ENCODE results near the gene TRDMT1. TPM values are rescaled to one million over a fixed set of nuclear protein-coding genes. Genes with fewer than 3 reads are reported as not detected.

The TRDMT1 gene
- polyA plus RNA-seq, 1 experiment = 2.4 TPM

DNA sequence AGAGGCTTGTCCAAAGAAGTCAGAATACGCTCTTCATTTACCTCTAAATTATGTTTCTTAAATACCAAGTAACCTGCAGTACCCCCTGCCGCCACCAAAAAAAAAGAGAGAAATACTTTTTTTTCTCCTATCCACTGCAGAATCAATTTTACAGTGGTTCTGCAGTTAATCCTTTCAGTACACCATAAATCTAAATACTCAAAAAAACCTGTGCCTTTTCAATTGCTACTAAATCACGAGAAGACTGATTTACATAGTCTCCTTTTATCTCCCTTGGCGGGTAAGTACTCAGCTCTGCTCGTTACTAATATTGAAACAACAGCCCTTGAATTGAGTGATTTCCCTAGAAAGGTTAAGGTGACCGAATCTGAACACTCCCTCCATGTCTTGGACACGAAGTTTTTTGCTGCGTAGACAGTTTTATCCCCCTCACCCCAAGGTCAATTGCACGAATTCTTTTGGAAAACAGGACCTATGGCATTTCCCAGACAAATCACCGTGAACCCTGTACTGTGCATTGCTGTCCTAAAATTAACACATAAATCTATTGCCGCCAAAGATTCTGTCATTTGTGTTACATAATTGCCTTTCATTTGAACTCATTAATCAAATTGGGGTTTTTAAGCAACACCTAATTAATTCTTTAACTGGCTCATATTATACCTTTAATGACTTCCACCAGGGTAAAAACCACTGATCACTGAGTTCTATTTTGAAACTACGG, 26.1 kb upstream of the TRDMT1 start:
- DNase-seq (ENCODE audit: low read depth) = no peak
- Histone ChIP-seq H3K27me3 (ENCODE audit: control insufficient read depth, insufficient read depth, low read length) (no peaks in the 10 kb centered on the region), H3K4me3 (ENCODE audit: low read depth, low read length) (peak overlapping the region; percentile 98), H3K36me3 (ENCODE audit: control insufficient read depth, insufficient read depth, low read length) (peaks cover 6% of the 10 kb centered on the region)
- CTCF ChIA-PET = interaction anchor here (1.2 to 1.5 kb wide), 4 partner anchors 26 to 239 kb away, joined by 3 to 4 read pairs (median 3); partner anchors contain the start of gene TRDMT1
- TF ChIP-seq, protein P1, sequence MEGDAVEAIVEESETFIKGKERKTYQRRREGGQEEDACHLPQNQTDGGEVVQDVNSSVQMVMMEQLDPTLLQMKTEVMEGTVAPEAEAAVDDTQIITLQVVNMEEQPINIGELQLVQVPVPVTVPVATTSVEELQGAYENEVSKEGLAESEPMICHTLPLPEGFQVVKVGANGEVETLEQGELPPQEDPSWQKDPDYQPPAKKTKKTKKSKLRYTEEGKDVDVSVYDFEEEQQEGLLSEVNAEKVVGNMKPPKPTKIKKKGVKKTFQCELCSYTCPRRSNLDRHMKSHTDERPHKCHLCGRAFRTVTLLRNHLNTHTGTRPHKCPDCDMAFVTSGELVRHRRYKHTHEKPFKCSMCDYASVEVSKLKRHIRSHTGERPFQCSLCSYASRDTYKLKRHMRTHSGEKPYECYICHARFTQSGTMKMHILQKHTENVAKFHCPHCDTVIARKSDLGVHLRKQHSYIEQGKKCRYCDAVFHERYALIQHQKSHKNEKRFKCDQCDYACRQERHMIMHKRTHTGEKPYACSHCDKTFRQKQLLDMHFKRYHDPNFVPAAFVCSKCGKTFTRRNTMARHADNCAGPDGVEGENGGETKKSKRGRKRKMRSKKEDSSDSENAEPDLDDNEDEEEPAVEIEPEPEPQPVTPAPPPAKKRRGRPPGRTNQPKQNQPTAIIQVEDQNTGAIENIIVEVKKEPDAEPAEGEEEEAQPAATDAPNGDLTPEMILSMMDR (IDR thresholded peaks at IDR 0.05; ENCODE audit: insufficient read depth, low read depth, low read length) = peak; percentile 48
- POLR2A ChIA-PET = no interaction called here

DNA sequence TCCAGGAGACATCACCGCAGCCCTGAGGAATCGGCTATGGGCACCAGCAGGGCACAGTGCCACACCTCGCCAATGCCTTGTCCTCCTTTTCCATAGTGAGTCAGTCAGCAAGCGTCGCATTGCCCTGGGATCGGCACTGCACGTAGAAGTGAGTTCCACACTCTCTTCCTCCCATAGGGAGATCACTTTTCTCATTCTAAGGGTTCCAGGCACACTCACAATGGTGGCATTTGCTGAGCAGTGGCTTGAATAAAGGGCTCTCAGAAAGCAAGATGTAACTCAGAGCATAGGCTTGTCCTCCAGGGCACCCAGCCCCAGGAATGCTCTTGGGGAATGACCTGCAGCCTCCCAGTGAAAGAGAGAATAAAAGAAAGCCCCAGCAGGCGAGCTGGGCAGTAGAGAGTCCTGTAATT, 25.4 kb upstream of the TRDMT1 start:
- Histone ChIP-seq H3K4me3 (ENCODE audit: low read depth, low read length) (no peak overlapping the region; the same call in 1 of the 2 replicates), H3K36me3 (ENCODE audit: control insufficient read depth, insufficient read depth, low read length) (peaks cover 4% of the 10 kb centered on the region), H3K27me3 (ENCODE audit: control insufficient read depth, insufficient read depth, low read length) (no peaks in the 10 kb centered on the region)
- no peak for DNase-seq (ENCODE audit: low read depth)
- TF ChIP-seq, protein P1 (IDR thresholded peaks at IDR 0.05; ENCODE audit: insufficient read depth, low read depth, low read length) = no peak
- ChIA-PET POLR2A (no interaction called here), CTCF (interaction anchor here (1.2 to 1.8 kb wide), 4 partner anchors 21 to 239 kb away, joined by 3 to 4 read pairs (median 4); partner anchors contain the start of gene TRDMT1)

DNA sequence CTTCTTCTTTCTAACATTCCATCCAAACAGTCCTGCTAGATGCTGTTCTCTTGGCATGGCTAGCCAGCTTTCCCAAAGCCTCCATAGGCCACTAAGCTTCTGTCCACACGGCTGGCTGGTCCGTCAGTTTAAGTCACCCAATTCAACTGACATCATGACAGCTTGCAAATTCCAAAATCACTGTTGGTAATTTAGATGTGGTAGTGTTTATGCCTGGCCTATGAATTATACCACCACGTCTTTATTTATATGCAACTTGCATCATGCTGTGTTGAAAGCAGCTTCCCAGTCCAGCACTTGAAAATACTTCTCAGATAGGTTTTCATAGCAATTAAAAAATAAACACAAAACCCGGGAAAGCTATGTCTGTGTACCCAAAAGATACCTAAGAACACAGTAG, 24.3 kb upstream of the TRDMT1 start:
- Histone ChIP-seq H3K27me3 (ENCODE audit: control insufficient read depth, insufficient read depth, low read length) (no peaks in the 10 kb centered on the region), H3K4me3 (ENCODE audit: low read depth, low read length) (no peak overlapping the region), H3K36me3 (ENCODE audit: control insufficient read depth, insufficient read depth, low read length) (peaks cover 4% of the 10 kb centered on the region)
- ChIA-PET CTCF (interaction anchor here (1.5 to 1.8 kb wide), 2 partner anchors 20 to 38 kb away, joined by 3 to 4 read pairs; no protein-coding TSS in a partner anchor), POLR2A (no interaction called here)
- TF ChIP-seq, protein P1 (IDR thresholded peaks at IDR 0.05; ENCODE audit: insufficient read depth, low read depth, low read length) = no peak
- no peak for DNase-seq (ENCODE audit: low read depth)

DNA sequence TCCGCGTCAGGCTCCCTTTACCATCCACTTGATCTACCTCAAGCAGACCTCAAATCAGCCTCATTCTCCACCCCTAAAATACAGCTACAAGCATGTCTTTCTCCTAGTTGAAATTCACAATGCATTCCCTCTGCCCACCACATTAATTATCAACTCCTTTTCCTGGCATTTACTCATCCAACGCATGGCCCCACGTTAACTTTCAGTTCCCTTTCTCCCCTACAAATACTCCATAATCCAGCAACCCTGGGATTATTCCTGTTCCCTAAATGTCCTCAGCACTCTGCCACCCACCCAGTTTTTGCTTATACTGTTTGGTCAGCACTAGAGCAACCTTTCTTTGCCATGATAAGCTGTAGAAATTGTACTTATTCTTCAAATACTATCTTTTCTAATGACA, 20.9 kb upstream of the TRDMT1 start:
- H3K4me3 ChIP-seq (ENCODE audit: low read depth, low read length) = no peak overlapping the region
- TF ChIP-seq, protein P1 (IDR thresholded peaks at IDR 0.05; ENCODE audit: insufficient read depth, low read depth, low read length) = no peak
- no peaks in the 10 kb centered on the region for H3K27me3 ChIP-seq (ENCODE audit: control insufficient read depth, insufficient read depth, low read length)
- ChIA-PET POLR2A (no interaction called here), CTCF (interaction anchor here (0.6 kb wide), 1 partner anchor 364 kb away, joined by 4 read pairs; no protein-coding TSS in a partner anchor)
- H3K36me3 ChIP-seq (ENCODE audit: control insufficient read depth, insufficient read depth, low read length) = no peaks in the 10 kb centered on the region
- no peak for DNase-seq (ENCODE audit: low read depth)

DNA sequence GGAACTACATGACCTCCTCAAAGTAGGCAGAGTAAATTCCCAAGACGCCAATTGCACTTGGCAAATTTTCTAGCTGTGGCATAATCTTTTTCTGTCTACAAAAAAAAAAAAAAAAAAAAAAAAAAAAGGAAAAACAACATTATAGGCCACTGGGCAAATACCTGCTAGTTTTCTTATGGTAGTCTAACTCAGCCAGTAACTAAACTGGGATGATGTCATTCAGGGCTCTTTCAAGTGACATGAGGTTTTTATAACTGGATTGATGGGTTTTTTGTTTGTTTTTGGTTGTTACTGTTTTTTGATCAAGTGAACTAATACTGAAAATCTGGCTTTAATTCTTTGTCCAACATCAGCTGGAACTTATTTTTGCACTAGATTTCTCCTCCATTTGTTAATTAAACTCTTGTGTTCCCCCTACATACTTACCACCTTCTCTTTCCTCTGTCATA, 19.2 kb upstream of the TRDMT1 start:
- TF ChIP-seq, protein P1 (IDR thresholded peaks at IDR 0.05; ENCODE audit: insufficient read depth, low read depth, low read length) = no peak
- DNase-seq (ENCODE audit: low read depth) = no peak
- Histone ChIP-seq H3K27me3 (ENCODE audit: control insufficient read depth, insufficient read depth, low read length) (no peaks in the 10 kb centered on the region), H3K4me3 (ENCODE audit: low read depth, low read length) (no peak overlapping the region), H3K36me3 (ENCODE audit: control insufficient read depth, insufficient read depth, low read length) (no peaks in the 10 kb centered on the region)
- POLR2A ChIA-PET = no interaction called here
- CTCF ChIA-PET = interaction anchor here (1.1 to 1.2 kb wide), 2 partner anchors 9 to 36 kb away, joined by 4 read pairs; no protein-coding TSS in a partner anchor
